Measurements from ENCODE around the gene PCNX2.

- TF ChIP-seq E2F1 (CRISPR knock-in tag; IDR thresholded peaks at IDR 0.05) (no peak), NR3C1 (CRISPR knock-in tag; conservative IDR thresholded peaks at IDR 0.05; ENCODE audit: low read depth) (no peak), CTCF (IDR thresholded peaks at IDR 0.05) (no peak)
Observed at GRCh38 chr1:232951605-232952004, 343.9 kb downstream of the PCNX2 start.

All from WTC11 (cell line).